GM21723 (cell line): ENCODE results near the gene ACTMAP.
"Not testable (repeated sequence)": the region's sequence is repeated elsewhere in the genome, so short reads cannot be mapped to it uniquely, and the experiment has no call there.

ENCODE experiments used
- ATAC-seq: cut with Tn5 transposase; IDR thresholded peaks from one replicate; pipeline ENCODE4 v1.9.1; 2021; ENCODE audit warnings: mild to moderate bottlenecking, moderate library complexity; ENCODE audit not compliant: unreplicated experiment

ACTMAP gene

DNA sequence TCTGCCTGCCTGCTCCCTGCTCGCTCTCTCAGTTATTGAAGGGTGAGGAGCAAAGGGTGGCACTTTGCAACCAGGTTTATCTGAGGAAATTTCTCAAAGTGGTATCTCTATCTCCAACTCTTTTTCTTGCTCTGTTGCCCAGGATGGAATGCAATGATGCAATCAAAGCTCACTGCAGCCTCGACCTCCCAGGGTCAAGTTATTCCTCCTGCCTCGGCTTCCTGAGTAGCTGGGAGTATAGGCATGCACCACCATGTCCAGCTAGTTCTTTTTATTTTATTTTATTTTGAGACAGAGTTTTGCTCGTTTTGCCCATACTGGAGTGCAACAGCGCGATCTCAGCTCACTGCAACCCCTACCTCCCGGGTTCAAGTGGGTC is 4.9 kb downstream of the ACTMAP start:
- ATAC-seq = no peak

DNA sequence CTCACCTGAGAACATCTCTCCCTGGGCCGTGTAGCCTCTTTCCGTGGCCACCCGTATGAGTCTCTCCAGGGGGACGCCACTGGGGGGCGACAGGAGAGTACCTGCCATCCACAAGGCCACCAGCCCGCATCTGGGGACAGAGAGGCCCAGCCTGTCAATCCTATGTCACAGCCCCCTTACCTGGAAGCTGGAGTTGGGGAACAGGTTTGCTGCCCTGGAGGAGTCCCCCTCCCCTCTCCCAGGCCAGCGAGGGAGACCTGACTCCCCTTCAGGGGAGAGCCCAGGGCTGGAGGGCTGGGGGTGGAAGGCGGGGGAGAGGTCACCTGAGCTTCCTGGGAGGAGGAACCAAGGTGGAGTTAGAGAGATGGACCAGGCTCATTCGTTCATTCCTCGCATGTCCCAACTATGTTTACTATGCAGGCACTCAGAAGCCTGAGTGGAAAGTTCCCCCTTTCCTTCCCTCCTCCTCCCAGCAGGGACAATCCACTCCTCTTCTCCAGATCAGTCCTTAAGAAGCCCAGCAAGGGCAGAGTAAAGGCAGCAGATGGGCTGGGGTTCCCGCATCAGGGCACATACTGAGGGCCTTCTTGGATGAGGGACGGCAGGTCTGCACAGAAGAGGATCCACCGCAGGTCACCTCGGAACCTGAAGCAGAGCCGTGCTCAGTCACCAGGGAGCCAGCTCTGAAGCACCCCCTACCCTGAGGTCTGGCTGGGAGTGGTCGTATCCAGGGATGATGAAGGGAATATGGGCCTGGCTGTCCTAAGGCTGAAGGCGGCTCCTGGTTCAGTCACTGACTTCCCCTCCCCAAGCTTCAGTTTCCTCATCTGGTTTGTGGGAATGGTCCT is 5.5 kb downstream of the ACTMAP start:
- no peak for ATAC-seq

DNA sequence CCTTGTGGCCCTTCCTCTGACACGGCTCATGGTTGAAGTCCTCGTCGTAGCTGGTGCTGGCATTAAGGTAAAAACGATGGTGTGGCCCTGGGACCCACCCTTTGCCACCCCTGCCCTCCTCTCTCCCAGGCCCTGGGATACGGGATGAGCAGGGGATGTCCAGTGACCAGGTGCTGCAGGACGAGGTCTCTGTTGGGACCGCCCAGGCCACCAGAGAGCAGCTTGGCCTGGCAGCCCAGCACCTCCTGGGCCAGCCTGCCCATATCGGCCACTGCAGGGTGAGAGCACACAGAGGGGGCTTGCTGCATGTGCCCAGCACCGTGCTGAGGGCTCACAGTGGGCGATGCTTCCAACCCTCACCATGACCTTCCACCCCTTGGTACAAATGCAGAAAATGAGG is 6.4 kb downstream of the ACTMAP start:
- no peak for ATAC-seq

DNA sequence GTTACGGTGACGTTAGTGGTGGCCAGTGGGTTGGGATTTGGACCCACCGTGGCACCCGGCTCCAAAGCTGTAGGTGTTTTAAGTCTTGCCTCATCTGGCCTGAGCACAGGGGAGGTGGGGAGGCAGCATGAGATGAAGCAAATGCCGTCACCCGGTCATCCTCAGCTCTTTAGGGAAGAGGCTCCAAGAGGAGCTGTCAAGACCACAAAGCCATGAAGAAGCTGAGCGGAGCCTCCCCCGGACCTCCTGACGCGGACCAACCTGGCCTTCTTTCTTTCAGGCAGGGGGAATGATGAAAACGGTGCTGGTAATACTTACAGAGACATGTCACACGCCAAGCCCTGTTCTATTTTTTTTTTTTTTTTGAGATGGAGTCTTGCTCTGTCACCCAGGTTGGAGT is 7.4 kb downstream of the ACTMAP start:
- no peak for ATAC-seq

DNA sequence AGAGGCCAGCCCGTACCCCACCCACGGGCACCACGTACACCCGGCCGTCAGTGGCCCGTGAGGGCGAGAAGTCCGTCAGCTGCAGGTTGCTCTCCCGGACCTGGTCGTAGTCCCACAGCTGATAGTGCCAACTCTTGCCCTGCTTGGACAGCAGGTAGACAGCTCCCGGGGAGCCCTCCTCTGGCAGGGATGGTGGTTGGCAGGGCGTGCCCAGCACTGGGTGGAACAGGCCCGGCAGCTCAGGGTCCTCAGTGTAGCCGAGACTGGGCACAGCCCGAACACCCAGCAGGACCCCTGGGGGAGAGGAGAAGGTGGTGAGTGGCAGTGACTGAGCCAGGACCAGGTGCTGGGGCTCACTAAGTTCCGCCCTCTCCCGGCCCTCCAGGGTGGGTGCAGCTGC is 7.8 kb downstream of the ACTMAP start:
- ATAC-seq = no peak

DNA sequence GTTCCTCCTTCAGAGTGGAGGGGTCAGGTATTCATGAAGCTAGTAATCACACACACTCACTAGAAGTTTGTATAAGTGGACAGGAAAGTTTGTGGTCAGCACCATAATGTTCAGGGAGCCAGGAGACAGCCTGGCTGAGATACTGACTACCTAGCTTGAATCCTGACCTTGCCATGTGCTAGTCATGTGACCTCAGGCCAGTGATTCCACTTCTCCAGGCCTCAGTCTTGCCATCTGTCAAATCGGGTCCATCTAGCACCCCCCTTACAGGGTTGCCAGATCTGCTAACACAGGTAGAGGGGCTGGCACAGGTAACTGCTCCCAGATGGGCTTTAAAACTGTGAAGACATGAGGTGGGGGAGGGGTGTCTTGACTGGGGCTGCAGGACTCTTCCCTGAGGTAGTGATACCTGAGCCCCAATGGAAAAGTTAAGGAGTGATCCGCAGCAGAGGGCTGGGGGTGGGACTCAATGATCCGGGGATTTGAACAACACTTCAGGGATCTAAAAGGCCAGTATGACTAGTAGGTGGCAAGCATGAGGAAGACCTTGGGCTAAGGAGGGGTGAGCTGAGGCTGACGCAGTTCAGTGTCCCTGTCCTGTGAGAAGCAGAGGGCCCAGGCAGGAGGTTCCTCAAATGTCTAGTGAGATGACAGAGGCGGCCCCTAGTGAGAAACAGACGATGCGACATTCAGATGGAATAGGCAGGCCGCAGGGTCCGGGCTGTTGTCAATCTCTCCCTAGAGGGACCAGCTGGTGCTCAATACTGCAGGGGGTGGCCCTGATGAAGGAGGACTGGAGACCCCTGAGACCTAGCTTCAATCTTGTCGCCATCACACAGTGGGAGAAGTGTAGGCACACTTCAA is 8.5 kb downstream of the ACTMAP start:
- ATAC-seq = no peak

DNA sequence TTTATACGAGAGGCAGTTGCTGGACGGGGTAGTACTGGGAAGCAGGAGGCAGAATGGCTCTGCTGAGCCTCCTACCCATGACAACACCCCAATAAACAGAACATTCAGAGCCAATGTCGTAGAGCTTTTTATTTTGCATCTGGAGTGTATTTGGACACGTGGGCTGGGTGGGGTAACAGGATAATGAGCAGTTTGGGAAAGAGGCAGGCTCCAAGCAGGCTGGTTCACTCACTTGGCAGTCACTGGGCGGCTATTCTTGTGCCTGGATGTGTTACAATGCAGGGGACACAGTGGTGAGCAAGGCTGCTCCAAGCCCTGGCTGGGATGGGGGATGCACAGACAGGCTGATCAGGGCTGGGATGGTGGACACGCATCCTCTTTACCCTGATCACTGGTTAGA is 9.5 kb downstream of the ACTMAP start:
- ATAC-seq = no peak

DNA sequence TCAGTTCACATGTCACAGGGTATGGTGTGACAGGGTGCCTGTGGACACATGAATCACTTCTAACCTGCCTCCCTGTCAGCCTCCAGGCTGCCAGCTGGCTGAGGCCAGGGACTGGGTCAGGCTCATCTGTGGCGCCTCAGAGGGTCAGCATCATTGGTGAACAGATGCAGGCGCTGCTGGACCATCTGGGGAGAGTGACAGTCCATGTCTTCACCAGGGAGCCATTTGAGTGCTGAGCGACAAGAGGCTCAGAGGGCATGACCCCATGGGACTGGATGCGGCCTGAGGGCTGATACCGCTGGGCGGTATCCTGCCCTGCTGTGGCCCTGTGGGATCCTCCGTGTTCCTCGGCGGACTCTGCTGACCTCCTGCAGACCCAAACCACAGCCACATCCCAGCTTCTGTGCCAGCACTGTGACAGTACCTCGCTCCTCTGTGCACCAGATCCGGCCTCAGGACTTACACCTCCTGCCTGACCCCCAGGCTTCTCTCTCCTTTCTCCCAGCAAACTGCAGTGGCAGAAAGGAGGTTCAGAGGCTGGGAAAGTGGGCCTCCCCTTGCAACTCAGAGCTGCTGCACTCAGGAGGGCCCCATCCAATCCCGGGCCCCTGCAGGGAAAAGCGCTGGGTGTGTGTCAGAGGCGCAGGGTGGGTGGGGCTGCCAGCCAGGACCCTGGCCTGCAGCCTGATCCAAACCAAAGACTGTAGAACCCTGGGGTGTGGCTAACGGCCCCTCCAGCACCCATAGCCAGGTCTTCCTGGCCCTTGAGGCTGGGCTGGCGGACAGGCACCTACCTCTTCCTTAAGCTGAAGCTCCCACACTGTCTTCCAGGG is 10.2 kb downstream of the ACTMAP start:
- ATAC-seq = no peak

DNA sequence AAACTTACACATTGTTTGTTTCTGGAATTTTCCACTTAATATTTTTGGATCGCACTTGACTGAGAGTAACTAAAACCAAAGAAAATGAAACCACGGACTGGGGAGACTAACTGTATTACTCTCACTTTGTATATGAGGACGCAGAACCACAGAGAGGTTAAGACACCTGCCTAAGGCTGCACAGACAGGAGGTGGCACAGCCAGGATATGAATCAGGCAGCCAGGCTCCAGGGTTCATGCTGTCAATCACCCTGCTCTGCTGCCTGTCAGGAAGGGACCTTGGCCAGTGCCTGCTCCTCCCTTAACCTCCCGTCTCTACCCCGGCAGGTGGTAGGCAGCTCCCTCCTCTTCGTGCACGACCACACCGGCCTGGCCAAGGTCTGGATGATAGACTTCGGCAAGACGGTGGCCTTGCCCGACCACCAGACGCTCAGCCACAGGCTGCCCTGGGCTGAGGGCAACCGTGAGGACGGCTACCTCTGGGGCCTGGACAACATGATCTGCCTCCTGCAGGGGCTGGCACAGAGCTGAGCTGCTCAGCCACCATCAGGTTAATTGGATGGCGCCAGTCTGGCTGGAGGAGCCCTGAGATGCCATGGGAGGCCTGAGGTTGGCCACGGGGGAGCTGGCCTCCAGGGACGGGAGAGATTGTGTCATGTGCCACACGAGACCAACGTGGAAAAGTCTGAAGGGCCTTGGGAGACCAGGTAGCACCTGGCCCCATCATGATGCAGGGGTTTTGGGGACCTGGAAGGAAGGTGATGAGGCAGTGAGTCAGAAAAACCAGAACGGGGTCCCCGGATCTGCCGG is 11.0 kb downstream of the ACTMAP start:
- no peak for ATAC-seq

DNA sequence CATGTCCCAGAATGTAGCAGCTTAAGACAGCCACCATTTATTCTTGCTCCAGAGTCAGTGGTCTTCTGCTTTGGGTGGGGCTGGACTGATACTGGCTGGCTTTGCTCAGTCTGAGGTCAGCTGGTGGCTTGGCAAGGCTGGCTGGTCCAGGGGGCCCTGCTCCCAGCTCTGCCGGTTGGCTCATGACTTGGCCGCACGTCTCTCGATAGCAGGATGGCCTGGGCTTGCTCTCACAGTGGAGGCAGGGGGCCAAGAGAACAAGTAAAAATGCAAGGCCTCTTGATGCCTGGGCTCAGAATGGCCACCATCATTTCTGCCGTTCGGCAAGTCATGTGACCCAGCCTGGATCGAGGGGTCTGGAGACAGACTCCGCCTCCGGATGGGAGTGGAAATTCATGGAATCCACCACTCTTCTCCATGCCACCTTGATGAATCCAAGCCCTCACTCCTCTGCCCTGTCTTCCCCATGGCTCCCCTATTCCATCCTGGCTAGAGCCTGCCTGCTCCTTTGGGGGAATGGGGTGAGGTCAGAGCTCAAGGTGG is 13.1 kb downstream of the ACTMAP start:
- ATAC-seq = no peak

DNA sequence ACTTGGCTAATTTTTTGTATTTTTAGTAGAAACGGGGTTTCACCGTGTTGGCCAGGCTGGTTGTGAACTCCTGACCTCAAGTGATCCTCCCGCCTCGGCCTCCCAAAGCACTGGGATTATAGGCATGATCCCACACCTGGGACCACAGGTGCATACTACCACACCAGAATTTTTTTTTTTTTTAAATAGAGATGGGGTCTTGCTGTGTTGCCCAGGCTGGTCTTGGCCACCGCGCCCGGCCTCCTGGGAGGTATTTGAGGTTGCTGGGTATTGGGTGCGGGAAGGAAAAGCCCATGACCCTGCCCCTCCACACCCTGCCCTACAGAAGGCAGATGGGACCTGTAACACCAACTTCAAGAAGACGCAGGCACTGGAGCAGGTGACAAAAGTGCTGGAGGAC is 13.6 kb downstream of the ACTMAP start:
- no peak for ATAC-seq

DNA sequence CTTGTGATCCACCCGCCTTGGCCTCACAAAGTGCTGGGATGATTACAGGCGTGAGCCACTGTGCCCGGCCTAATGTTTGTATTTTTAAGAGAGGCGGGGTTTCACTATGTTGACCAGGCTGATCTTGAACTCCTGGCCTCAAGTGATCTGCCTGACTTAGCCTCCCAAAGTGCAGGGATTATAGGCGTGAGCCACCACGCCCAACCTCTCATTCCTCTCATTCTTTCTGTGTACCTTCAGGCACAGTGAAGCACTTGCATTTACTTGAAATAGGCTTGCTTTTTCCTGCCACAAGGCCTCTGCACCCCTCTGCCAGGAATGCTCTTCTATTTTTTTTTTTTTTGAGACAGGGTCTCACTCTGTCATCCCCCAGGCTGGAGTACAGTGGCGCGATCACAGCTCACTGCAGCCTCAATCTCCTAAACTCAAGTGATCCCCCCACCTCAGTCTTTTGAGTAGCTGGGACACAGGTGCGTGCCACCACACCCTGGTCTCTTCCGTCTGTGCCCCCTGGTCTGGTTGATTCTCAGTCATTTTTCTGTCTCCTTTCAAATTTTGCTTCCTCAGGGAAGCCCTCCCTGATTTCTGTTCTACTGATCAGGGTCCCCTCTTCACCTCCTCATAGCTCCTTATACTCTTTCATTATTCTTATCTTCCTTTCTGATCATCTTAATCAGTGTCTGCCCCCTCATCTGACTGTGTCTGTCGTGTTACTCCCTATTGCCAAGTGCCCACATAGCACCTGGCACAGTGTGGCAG is 15.1 kb downstream of the ACTMAP start:
- ATAC-seq = no peak

DNA sequence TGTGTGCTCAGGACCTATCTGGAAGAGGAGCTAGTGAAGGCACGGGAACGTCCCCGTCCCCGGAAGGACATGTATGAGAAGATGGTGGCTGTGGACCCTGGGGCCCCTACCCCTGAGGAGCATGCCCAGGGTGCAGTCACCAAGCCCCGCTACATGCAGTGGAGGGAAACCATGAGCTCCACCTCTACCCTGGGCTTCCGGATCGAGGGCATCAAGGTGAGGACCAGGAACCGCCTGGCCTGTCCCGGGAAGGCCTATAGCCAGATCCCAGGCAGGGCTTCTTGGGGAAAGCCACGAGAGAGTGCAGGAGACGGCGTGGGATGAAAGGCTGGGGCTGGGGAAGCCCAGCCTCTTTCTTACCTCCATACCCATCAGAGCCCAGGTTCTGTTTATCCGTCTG is 17.1 kb downstream of the ACTMAP start:
- no peak for ATAC-seq

DNA sequence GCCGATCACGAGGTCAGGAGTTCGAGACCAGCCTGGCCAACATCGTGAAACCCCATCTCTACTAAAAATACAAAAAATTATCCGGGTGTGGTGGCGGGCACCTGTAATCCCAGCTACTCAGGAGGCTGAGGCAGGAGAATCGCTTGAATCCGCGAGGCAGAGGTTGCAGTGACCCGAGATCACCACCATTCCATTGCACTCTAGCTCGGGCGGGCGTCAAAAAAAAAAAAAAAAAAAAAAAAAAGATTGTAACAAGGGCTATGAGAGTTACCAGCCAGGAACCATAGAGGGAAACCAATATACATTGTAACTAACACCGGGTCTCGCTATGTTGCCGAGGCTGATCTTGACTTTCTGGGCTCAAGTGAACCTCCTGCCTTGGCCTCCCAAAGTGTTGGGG is 18.0 kb downstream of the ACTMAP start:
- ATAC-seq = not testable (repeated sequence)

DNA sequence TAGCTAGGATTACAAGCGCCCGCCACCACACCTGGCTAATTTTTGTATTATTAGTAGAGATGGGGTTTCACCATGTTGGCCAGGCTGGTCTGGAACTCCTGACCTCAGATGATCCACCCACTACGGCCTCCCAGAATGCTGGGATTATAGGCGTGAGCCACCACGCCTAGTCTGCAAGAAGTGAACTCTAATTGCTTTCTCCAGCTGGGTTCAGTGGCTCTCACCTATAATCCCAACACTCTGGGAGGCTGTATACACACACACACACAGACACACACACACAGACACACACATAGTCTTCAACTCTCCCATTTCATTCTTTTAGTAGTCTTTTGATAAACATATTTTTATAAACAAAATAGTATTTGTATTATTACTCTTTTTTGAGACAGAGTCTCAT is 20.2 kb downstream of the ACTMAP start:
- ATAC-seq = not testable (repeated sequence)

DNA sequence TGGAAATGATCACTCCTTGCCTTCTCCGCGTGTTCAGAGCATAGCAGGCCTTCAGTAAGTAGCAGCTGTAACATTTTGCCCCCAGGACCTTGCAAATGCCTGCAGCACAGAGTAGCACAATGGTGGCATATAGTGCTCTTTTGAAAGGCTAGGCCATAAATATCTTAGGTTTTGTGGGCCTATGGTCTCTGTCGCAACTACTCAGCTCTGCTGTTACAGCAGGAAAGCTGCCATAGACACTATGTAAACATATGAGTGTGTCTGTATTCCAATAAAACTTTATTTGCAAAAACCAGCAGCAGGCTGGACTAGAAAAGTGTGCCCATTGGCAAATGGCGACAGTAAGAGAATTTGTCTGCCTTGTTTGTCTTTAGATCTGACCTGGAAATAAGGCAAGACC is 24.0 kb downstream of the ACTMAP start:
- no peak for ATAC-seq

DNA sequence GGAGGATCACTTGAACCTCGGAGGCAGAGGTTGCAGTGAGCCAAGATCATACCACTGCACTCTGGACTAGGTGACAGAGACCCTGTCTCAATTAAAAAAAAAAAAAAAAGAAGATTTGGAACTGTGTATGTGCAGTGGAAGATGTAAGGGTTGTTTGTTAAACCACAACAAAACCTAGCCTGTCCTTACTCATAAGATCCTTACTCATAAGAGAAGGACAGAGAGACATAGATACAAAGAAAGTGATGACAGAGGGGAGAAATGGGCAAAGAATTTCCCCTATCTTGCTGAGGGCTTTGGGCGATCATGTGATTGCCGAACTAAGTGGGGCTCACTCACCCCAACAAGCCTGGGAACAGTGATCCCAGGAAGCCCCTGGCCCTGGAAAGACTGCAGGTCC is 25.4 kb downstream of the ACTMAP start:
- no peak for ATAC-seq

DNA sequence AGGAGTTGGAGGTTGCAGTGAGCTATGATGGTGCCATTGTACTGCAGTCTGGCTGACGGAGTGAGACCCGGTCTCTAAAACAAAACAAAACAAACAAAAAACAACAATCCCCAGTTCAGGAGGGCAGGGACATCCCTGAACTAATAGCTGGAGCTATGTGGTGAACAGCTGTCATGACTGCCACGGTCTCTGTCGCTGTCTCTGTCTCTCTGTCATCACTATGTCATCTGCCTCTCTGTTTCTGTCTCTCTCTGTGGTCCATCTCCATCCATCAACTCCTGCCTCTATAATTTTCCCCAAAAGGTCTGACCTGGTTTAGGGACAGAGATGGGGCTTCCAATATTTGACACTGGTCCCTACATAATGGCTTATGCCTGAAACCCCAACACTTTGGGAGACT is 26.0 kb downstream of the ACTMAP start:
- no peak for ATAC-seq

DNA sequence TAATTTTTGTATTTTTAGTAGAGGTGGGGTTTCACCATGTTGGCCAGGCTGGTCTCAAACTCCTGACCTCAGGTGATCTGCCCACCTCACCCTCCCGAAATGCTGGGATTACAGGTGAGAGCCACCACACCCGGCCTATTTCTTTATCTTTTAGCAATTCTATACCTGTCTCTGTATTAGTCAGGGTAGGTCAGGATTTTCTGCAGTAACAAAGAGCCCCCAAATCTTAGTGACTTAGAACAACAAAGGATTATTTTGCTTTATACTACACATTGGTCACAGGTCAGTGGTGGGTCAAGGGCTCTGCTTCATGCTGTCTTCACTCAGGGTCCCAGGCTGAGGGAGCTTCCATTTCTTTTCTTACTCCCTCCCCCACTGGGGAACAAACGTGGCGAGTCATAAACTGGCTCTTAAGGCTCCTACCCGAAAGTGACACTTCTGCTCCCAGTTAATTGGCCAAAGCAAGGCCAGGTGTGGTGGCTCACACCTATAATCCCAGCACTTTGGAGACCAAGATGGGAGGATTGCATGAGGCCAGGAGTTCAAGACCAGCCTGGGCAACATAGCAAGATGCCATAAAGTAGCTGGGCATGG is 26.5 kb downstream of the ACTMAP start:
- ATAC-seq = no peak
